Pulmonary artery endothelial cell (primary cell): ENCODE data around the gene EDARADD. TPM values are rescaled to one million over a fixed set of nuclear protein-coding genes. Genes with fewer than 3 reads are reported as not detected.

Experiments used
- DNase-seq: peaks from one replicate; pipeline ENCODE4 v3.0.0-alpha.2; 2011; ENCODE audit warnings: low read depth, low spot score
- total RNA-seq: library from RNA; depleted of rRNA; stranded (reverse); fragments of >200 nt; gene quantifications from 2 replicates; pipeline ENCODE4 v1.2.3, GENCODE V29; 2014

Gene EDARADD
- total RNA-seq, 1 donor from 2014 or later, result not detected

- no peak for DNase-seq
Observed at GRCh38 chr1:236514703-236515442, 120.8 kb downstream of the EDARADD start.

- DNase-seq, result no peak
Observed at GRCh38 chr1:236515443-236515958, 121.4 kb downstream of the EDARADD start.

GRCh38 chr1:236516929-236517704 is 123.0 kb downstream of the EDARADD start:
- DNase-seq, result no peak

GRCh38 chr1:236518322-236518721 is 124.2 kb downstream of the EDARADD start:
- no peak for DNase-seq

- DNase-seq, result no peak
Observed at GRCh38 chr1:236520445-236521005, 126.4 kb downstream of the EDARADD start.

- no peak for DNase-seq
Observed at GRCh38 chr1:236522937-236523703, 129.0 kb downstream of the EDARADD start.

- DNase-seq, result peak; percentile 60
Observed at GRCh38 chr1:236523704-236524141, 129.6 kb downstream of the EDARADD start, which contains the start of gene LGALS8. LGALS8 (plus strand) TSS chr1:236523982; CDS start chr1:236526071, 2,089 bp downstream.

- no peak for DNase-seq
Observed at GRCh38 chr1:236524142-236524894, 130.2 kb downstream of the EDARADD start.

GRCh38 chr1:236524895-236525184 is 130.8 kb downstream of the EDARADD start:
- no peak for DNase-seq

GRCh38 chr1:236526079-236526478 is 132.0 kb downstream of the EDARADD start:
- no peak for DNase-seq

GRCh38 chr1:236530286-236530685 is 136.2 kb downstream of the EDARADD start:
- DNase-seq, result no peak

- no peak for DNase-seq
Observed at GRCh38 chr1:236530959-236531358, 136.9 kb downstream of the EDARADD start.

- no peak for DNase-seq
Observed at GRCh38 chr1:236532850-236533249, 138.8 kb downstream of the EDARADD start.

GRCh38 chr1:236534151-236534651 is 140.1 kb downstream of the EDARADD start:
- no peak for DNase-seq

Other genes starting within 250 kb of the EDARADD start
- 0.99 and 3.2 TPM in 2 replicates for gene ERO1B, start 112.3 kb upstream of the EDARADD start, total RNA-seq
- gene LGALS8, start 129.7 kb downstream of the EDARADD start, total RNA-seq, result 70.6 and 84.2 TPM in 2 replicates
- gene HEATR1, start 210.2 kb downstream of the EDARADD start, total RNA-seq, result 42.9 and 64.4 TPM in 2 replicates